OCI-LY7 (cell line): ENCODE data around the gene ARL6. TPM values are rescaled to one million over a fixed set of nuclear protein-coding genes. Genes with fewer than 3 reads are reported as not detected.

ENCODE experiments used
- BruUV-seq: library from RNA; stranded (reverse); fragments of 400-500 nt; replicated peaks from 2 replicates; lab custom pipeline; 2021; lab: Mats Ljungman, UMichigan
- CTCF ChIA-PET: fragments of 300-600 bp; sonication (Branson Sonifier 250); formaldehyde crosslinking; loops from one replicate; lab custom pipeline; 2022; ENCODE audit warnings: antibody characterized with exemption; ENCODE audit not compliant: unreplicated experiment; lab: Charles Lee
- POLR2A ChIA-PET: fragments of 300-600 bp; sonication (Branson Sonifier 250); formaldehyde crosslinking; loops from one replicate; lab custom pipeline; 2022; ENCODE audit warnings: antibody characterized with exemption; lab: Charles Lee
- DNase-seq: peaks from one replicate; pipeline ENCODE4 v3.0.0-alpha.2; 2015; ENCODE audit warnings: low spot score
- H2AFZ ChIP-seq: fragments of 200-600 bp; sonication (generic), shearing (Covaris generic); 2 replicates; pipeline ENCODE4 v1.6.1; 2014; ENCODE audit warnings: mild to moderate bottlenecking, antibody characterized with exemption, low read length, moderate library complexity
- H3K27ac ChIP-seq: fragments of 200-600 bp; sonication (generic); 2 replicates; pipeline ENCODE4 v1.5.1; 2014; ENCODE audit warnings: mixed run types, low read depth, mild to moderate bottlenecking, moderate library complexity, low read length, inconsistent platforms; ENCODE audit not compliant: poor library complexity, severe bottlenecking
- H3K36me3 ChIP-seq: fragments of 200-600 bp; sonication (generic); 2 replicates; pipeline ENCODE4 v1.6.1; 2014; ENCODE audit warnings: mild to moderate bottlenecking, antibody characterized with exemption, low read length, moderate library complexity, mixed read lengths; ENCODE audit not compliant: insufficient read depth
- H3K4me1 ChIP-seq: fragments of 200-600 bp; sonication (generic); 2 replicates; pipeline ENCODE4 v1.5.1; 2014; ENCODE audit warnings: mild to moderate bottlenecking, low read length; ENCODE audit not compliant: insufficient read depth, poor library complexity, severe bottlenecking
- H3K4me2 ChIP-seq: fragments of 200-600 bp; sonication (generic); 2 replicates; pipeline ENCODE4 v1.6.1; 2014; ENCODE audit warnings: mild to moderate bottlenecking, low read length
- H3K4me3 ChIP-seq: fragments of 200-600 bp; sonication (generic); 2 replicates; pipeline ENCODE4 v1.5.1; 2014; ENCODE audit warnings: mild to moderate bottlenecking, low read depth, low read length; ENCODE audit not compliant: poor library complexity, severe bottlenecking
- H3K79me2 ChIP-seq: fragments of 200-600 bp; sonication (generic); 2 replicates; pipeline ENCODE4 v1.6.1; 2016; ENCODE audit warnings: low read depth, mild to moderate bottlenecking, low read length, moderate library complexity, mixed read lengths; ENCODE audit not compliant: insufficient read depth
- H3K9me2 ChIP-seq: fragments of 200-600 bp; sonication (generic); 2 replicates; pipeline ENCODE4 v1.6.1; 2016; ENCODE audit warnings: mild to moderate bottlenecking, low read length, mixed read lengths; ENCODE audit not compliant: insufficient read depth
- H3K9me3 ChIP-seq: fragments of 200-600 bp; sonication (generic); 2 replicates; pipeline ENCODE4 v1.6.1; 2014; ENCODE audit warnings: mild to moderate bottlenecking, mixed run types, low read length, mixed read lengths
- H4K20me1 ChIP-seq: fragments of 200-600 bp; sonication (generic); 2 replicates; pipeline ENCODE4 v1.6.1; 2014; ENCODE audit warnings: mild to moderate bottlenecking, antibody characterized with exemption, low read length, moderate library complexity, mixed read lengths; ENCODE audit not compliant: insufficient read depth
- EZH2phosphoT487 ChIP-seq: fragments of 200-600 bp; sonication (generic); IDR thresholded peaks from 2 replicates; pipeline ENCODE4 v1.6.1; 2018; ENCODE audit warnings: low read depth, borderline replicate concordance, mild to moderate bottlenecking, mixed run types, antibody characterized with exemption, low read length, moderate library complexity, mixed read lengths
- intact Hi-C: fragments of 100-400 bp; cut with micrococcal nuclease; formaldehyde crosslinking; loops from one replicate; pipeline ENCODE4 v1.10.0; 2022; ENCODE audit not compliant: unreplicated experiment
- total RNA-seq, 2 experiments: library from RNA; depleted of rRNA in 1 of 2; stranded (reverse); fragments of >200 nt in 1 of 2; shearing (Covaris generic) in 1 of 2; gene quantifications; 2 replicates each; pipeline ENCODE4 v1.2.3, GENCODE V29; 2014 to 2022
- TF ChIP-seq, protein P1 (sequence below): fragments of 200-600 bp; sonication (generic); conservative IDR thresholded peaks from 2 replicates; pipeline ENCODE4 v1.5.1; 2014; ENCODE audit warnings: mild to moderate bottlenecking, antibody characterized with exemption, low read length, moderate library complexity, mixed read lengths

Gene ARL6
- total RNA-seq, 2 experiments from 2014 or later = 5.0 to 5.5 TPM

DNA sequence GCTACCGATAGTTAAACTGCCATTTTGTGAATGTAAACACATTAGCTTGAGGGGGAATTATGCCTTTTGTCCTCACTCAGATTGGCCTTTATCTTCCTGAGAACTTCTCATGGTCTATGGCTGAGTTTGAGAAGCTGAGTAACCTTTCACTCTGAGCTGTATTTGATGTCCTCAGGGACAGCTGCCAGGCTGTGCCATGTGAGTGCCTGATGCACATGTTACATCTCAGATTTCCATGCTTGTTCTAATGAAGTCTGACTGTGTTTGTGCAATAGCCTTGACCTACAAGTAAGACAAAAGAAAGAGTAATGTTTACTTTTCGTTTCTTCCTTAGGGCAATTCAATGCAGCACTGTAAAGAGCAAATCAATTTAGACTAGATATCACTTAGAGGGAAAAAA is 44.1 kb upstream of the ARL6 start:
- no peak overlapping the region for H3K4me3 ChIP-seq
- POLR2A ChIA-PET = interaction anchor here (0.5 kb wide), 1 partner anchor 445 kb away, joined by 3 read pairs; no protein-coding TSS in a partner anchor

DNA sequence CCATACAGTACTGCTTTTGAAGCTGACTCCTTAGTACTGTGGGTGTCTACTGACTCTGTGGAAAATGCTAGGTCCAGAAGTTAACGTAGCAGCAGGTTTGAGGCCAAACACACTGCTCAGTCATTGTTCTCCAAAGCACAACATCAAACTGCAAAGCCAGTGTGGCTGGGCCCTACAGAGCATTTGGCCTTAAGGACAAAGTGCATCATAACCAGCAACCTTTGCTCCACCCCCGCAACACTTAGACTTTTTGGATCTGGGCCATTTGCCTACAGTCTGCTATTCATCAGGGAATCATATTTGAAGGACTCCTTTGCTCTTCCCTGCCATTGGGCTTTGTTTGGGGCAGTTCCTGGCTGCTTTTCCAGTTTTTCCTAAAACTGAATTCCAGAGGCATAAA is 43.1 kb upstream of the ARL6 start:
- BruUV-seq = no TSS peak
- Histone ChIP-seq H2AFZ (no peak overlapping the region), H3K9me3 (no peaks in the 10 kb centered on the region), H3K9me2 (no peaks in the 10 kb centered on the region), H3K4me3 (no peak overlapping the region), H3K4me1 (no peaks in the 10 kb centered on the region), H3K36me3 (no peaks in the 10 kb centered on the region), H4K20me1 (no peaks in the 10 kb centered on the region), H3K79me2 (no peaks in the 10 kb centered on the region), H3K4me2 (no peak overlapping the region), H3K27ac (no peak overlapping the region)
- TF ChIP-seq EZH2phosphoT487 = no peak
- TF ChIP-seq, protein P1, sequence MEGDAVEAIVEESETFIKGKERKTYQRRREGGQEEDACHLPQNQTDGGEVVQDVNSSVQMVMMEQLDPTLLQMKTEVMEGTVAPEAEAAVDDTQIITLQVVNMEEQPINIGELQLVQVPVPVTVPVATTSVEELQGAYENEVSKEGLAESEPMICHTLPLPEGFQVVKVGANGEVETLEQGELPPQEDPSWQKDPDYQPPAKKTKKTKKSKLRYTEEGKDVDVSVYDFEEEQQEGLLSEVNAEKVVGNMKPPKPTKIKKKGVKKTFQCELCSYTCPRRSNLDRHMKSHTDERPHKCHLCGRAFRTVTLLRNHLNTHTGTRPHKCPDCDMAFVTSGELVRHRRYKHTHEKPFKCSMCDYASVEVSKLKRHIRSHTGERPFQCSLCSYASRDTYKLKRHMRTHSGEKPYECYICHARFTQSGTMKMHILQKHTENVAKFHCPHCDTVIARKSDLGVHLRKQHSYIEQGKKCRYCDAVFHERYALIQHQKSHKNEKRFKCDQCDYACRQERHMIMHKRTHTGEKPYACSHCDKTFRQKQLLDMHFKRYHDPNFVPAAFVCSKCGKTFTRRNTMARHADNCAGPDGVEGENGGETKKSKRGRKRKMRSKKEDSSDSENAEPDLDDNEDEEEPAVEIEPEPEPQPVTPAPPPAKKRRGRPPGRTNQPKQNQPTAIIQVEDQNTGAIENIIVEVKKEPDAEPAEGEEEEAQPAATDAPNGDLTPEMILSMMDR = no peak
- CTCF ChIA-PET = no interaction called here
- intact Hi-C loops = no loop called here
- POLR2A ChIA-PET = no interaction called here
- no peak for DNase-seq

More for the DNA sequence above, 44.1 kb upstream of the ARL6 start:
- no TSS peak for BruUV-seq
- TF ChIP-seq EZH2phosphoT487 = no peak
- TF ChIP-seq, protein P1 = no peak
- no peaks in the 10 kb centered on the region for H3K9me2 ChIP-seq
- DNase-seq = no peak
- no peaks in the 10 kb centered on the region for H4K20me1 ChIP-seq
- no peak overlapping the region for H3K4me2 ChIP-seq
- H2AFZ ChIP-seq = no peak overlapping the region
- no peaks in the 10 kb centered on the region for H3K9me3 ChIP-seq
- no peak overlapping the region for H3K27ac ChIP-seq
- no peaks in the 10 kb centered on the region for H3K79me2 ChIP-seq
- intact Hi-C loops = no loop called here
- no peaks in the 10 kb centered on the region for H3K36me3 ChIP-seq
- no peaks in the 10 kb centered on the region for H3K4me1 ChIP-seq
- CTCF ChIA-PET = no interaction called here

DNA sequence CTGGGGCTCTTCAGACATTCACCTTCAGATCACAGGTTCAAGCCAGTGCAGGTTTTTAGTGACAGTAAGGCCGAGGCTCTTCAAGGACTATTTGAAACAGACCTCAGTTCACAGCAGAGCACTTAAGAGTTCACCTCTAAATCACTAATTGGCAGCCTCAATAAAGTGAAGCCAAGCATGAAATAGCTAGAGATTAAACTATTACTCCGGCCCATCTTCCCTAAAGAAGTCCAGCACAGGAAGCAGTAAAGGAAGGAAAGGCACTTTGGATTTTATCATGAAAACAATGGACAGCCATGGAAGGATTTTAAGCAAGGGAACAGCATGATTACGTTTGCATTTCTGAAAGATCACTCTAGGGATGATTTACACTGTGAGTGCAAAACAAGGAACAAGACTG is 27.6 kb upstream of the ARL6 start:
- DNase-seq = no peak
- Histone ChIP-seq H3K4me3 (no peak overlapping the region), H4K20me1 (no peaks in the 10 kb centered on the region), H3K4me1 (no peaks in the 10 kb centered on the region), H2AFZ (no peak overlapping the region), H3K36me3 (no peaks in the 10 kb centered on the region), H3K4me2 (no peak overlapping the region), H3K9me3 (no peaks in the 10 kb centered on the region), H3K79me2 (no peaks in the 10 kb centered on the region), H3K9me2 (no peaks in the 10 kb centered on the region), H3K27ac (no peak overlapping the region)
- CTCF ChIA-PET = no interaction called here
- BruUV-seq = no TSS peak
- intact Hi-C loops = no loop called here
- POLR2A ChIA-PET = interaction anchor here (0.9 to 1.0 kb wide), 2 partner anchors 24 to 28 kb away, joined by 3 to 4 read pairs; partner anchors contain the start of gene ARL6
- TF ChIP-seq, protein P1 = no peak
- TF ChIP-seq EZH2phosphoT487 = no peak
